Urothelium cell line (cell line): ENCODE measurements around the gene UHMK1.

Experiments used
- DNase-seq: peaks from one replicate; pipeline ENCODE4 v3.0.0; 2011; ENCODE audit warnings: low spot score, mixed read lengths
- FAIRE-seq: peaks from 2 replicates; lab custom pipeline; 2011; peaks lifted over from hg19 to GRCh38; lab: Jason Lieb, UNC

Gene UHMK1

GRCh38 chr1:162502928-162503327 is 5.3 kb downstream of the UHMK1 start:
- no peak for DNase-seq
- no peak for FAIRE-seq

GRCh38 chr1:162527314-162527713 is 29.7 kb downstream of the UHMK1 start:
- no peak for FAIRE-seq
- no peak for DNase-seq

- DNase-seq: no peak
- no peak for FAIRE-seq
Observed at GRCh38 chr1:162530307-162530987, 32.8 kb downstream of the UHMK1 start.

GRCh38 chr1:162530988-162531319 is 33.3 kb downstream of the UHMK1 start:
- no peak for FAIRE-seq

GRCh38 chr1:162535501-162535900 is 37.9 kb downstream of the UHMK1 start:
- no peak for DNase-seq
- FAIRE-seq: no peak

More at GRCh38 chr1:162530988-162531319, 33.3 kb downstream of the UHMK1 start:
- DNase-seq: no peak

GRCh38 chr1:162536511-162536910 is 38.9 kb downstream of the UHMK1 start:
- DNase-seq (no peak), FAIRE-seq (no peak)

GRCh38 chr1:162537216-162537615 is 39.6 kb downstream of the UHMK1 start:
- no peak for FAIRE-seq
- DNase-seq: no peak

GRCh38 chr1:162538815-162539431 is 41.3 kb downstream of the UHMK1 start:
- DNase-seq: peak; percentile 56
- no peak for FAIRE-seq

GRCh38 chr1:162541619-162542141 is 44.1 kb downstream of the UHMK1 start:
- peak; percentile 59 for DNase-seq

GRCh38 chr1:162543228-162543627 is 45.6 kb downstream of the UHMK1 start:
- FAIRE-seq (no peak), DNase-seq (no peak)

More at GRCh38 chr1:162541619-162542141, 44.1 kb downstream of the UHMK1 start:
- FAIRE-seq: no peak

GRCh38 chr1:162548170-162548569 is 50.6 kb downstream of the UHMK1 start:
- FAIRE-seq: no peak

GRCh38 chr1:162549001-162549400 is 51.4 kb downstream of the UHMK1 start:
- no peak for FAIRE-seq
- DNase-seq: no peak

More at GRCh38 chr1:162548170-162548569, 50.6 kb downstream of the UHMK1 start:
- no peak for DNase-seq

GRCh38 chr1:162550925-162551324 is 53.3 kb downstream of the UHMK1 start:
- no peak for FAIRE-seq
- DNase-seq: no peak

GRCh38 chr1:162551969-162552683 is 54.5 kb downstream of the UHMK1 start:
- DNase-seq (no peak), FAIRE-seq (no peak)

- FAIRE-seq (no peak), DNase-seq (no peak)
Observed at GRCh38 chr1:162552684-162553252, 55.1 kb downstream of the UHMK1 start.

- no peak for FAIRE-seq
- DNase-seq: no peak
Observed at GRCh38 chr1:162554258-162554657, 56.6 kb downstream of the UHMK1 start.

GRCh38 chr1:162557536-162557935 is 59.9 kb downstream of the UHMK1 start:
- FAIRE-seq: no peak
- DNase-seq: no peak

GRCh38 chr1:162560303-162561036 is 62.9 kb downstream of the UHMK1 start:
- DNase-seq: no peak

GRCh38 chr1:162561037-162561615 is 63.5 kb downstream of the UHMK1 start:
- FAIRE-seq: no peak
- DNase-seq: peak; percentile 97

More at GRCh38 chr1:162560303-162561036, 62.9 kb downstream of the UHMK1 start:
- FAIRE-seq: no peak
